B cell (primary cell): ENCODE measurements around the gene DAZL. TPM values are rescaled to one million over a fixed set of nuclear protein-coding genes. Genes with fewer than 3 reads are reported as not detected.

Experiments used
- ATAC-seq: fragments of 200-7000 bp; cut with Tn5 transposase; one replicate; pipeline ENCODE4 v1.10.0; 2021; ENCODE audit warnings: low read depth, mild to moderate bottlenecking, moderate number of reproducible peaks, moderate library complexity
- CTCF ChIA-PET: fragments of 350-600 bp; sonication (Branson Sonifier 250); formaldehyde crosslinking; loops from one replicate; lab custom pipeline; 2021; ENCODE audit warnings: antibody characterized with exemption, inconsistent platforms; lab: Charles Lee
- POLR2A ChIA-PET: fragments of 350-600 bp; sonication (Branson Sonifier 250); formaldehyde crosslinking; loops from one replicate; lab custom pipeline; 2021; ENCODE audit warnings: antibody characterized with exemption; lab: Charles Lee
- DNase-seq: peaks from one replicate; pipeline ENCODE4 v3.0.0; 2013
- H2AFZ ChIP-seq: 2 replicates; pipeline ENCODE4 v1.6.1; 2012; ENCODE audit warnings: mild to moderate bottlenecking, low read depth, low read length; ENCODE audit not compliant: insufficient read depth, poor library complexity, severe bottlenecking
- H3K27ac ChIP-seq, 2 donors: 1 replicate in 1 of 2; 2 replicates in 1 of 2; pipeline ENCODE4 v1.5.1; 2012 to 2013; ENCODE audit warnings: low read length in 2 of 2, mild to moderate bottlenecking in 2 of 2, moderate library complexity in 1 of 2
- H3K27me3 ChIP-seq, 4 experiments: fragments of 200-600 bp in 1 of 4; sonication (generic) in 1 of 4; replicated peaks in 1 of 4; 1 replicate in 2 of 4; 2 replicates in 2 of 4; pipeline versions ENCODE4 v1.6.1 to v1.7.0; 2013 to 2016; ENCODE audit warnings: low read length in 3 of 4, mild to moderate bottlenecking in 2 of 4, mixed read lengths in 1 of 4, moderate library complexity in 1 of 4; ENCODE audit not compliant: insufficient read depth in 4 of 4, control insufficient read depth in 3 of 4; ENCODE audit errors: control extremely low read depth in 1 of 4
- H3K36me3 ChIP-seq, 2 experiments: replicated peaks in 1 of 2; 1 replicate in 1 of 2; 2 replicates in 1 of 2; pipeline versions ENCODE4 v1.6.1 to v1.7.1; 2013; ENCODE audit warnings: low read length in 1 of 2; ENCODE audit not compliant: insufficient read depth in 2 of 2, control insufficient read depth in 1 of 2; ENCODE audit errors: control extremely low read depth in 1 of 2, extremely low read depth in 1 of 2
- H3K4me1 ChIP-seq, 2 donors: fragments of 200-600 bp in 1 of 2; sonication (generic) in 1 of 2; 1 replicate in 1 of 2; 2 replicates in 1 of 2; pipeline versions ENCODE4 v1.5.1 to v1.6.1; 2013 to 2017; ENCODE audit warnings: low read length in 2 of 2; ENCODE audit not compliant: control insufficient read depth in 2 of 2, insufficient read depth in 2 of 2
- H3K4me2 ChIP-seq: replicated peaks from 2 replicates; pipeline ENCODE3; 2012; ENCODE audit warnings: mild to moderate bottlenecking, low read depth, low read length; ENCODE audit not compliant: poor library complexity, severe bottlenecking
- H3K4me3 ChIP-seq, 5 experiments: fragments of 200-600 bp in 1 of 5; sonication (generic) in 1 of 5; 1 replicate in 3 of 5; 2 replicates in 2 of 5; pipeline versions ENCODE4 v1.5.1 to v1.7.0; 2011 to 2016; ENCODE audit warnings: low read length in 4 of 5, mild to moderate bottlenecking in 4 of 5, low read depth in 2 of 5, control low read depth in 1 of 5, moderate library complexity in 1 of 5; ENCODE audit not compliant: insufficient read depth in 1 of 5; ENCODE audit errors: control extremely low read depth in 1 of 5, extremely low read depth in 1 of 5
- H3K79me2 ChIP-seq: fragments of 200-600 bp; sonication (generic); one replicate; pipeline ENCODE4 v1.6.0; 2016; ENCODE audit warnings: low read length; ENCODE audit not compliant: control insufficient read depth, insufficient read depth
- H3K9ac ChIP-seq: fragments of 200-600 bp; sonication (generic); 2 replicates; pipeline ENCODE4 v1.6.1; 2017; ENCODE audit warnings: mild to moderate bottlenecking, low read length, moderate library complexity
- H3K9me3 ChIP-seq, 3 donors: one replicate each; pipeline versions ENCODE4 v1.6.1 to v1.7.1; 2013; ENCODE audit warnings: low read length in 2 of 3; ENCODE audit not compliant: control insufficient read depth in 2 of 3, insufficient read depth in 1 of 3; ENCODE audit errors: control extremely low read depth in 1 of 3
- H4K20me1 ChIP-seq: 2 replicates; pipeline ENCODE4 v1.6.0; 2012; ENCODE audit warnings: mild to moderate bottlenecking, low read length; ENCODE audit not compliant: insufficient read depth, control insufficient read depth, poor library complexity, severe bottlenecking
- H3K27ac Mint-ChIP-seq: one replicate; pipeline ENCODE4 v1.8.0; 2021; ENCODE audit warnings: mixed read lengths
- H3K27me3 Mint-ChIP-seq: one replicate; pipeline ENCODE4 v1.8.0; 2021; ENCODE audit warnings: mixed read lengths
- H3K4me1 Mint-ChIP-seq: one replicate; pipeline ENCODE4 v1.8.0; 2021; ENCODE audit warnings: mixed read lengths
- H3K4me3 Mint-ChIP-seq: one replicate; pipeline ENCODE4 v1.8.0; 2021; ENCODE audit warnings: mixed read lengths
- H3K9me3 Mint-ChIP-seq: one replicate; pipeline ENCODE4 v1.8.0; 2022; ENCODE audit warnings: mixed read lengths; ENCODE audit not compliant: insufficient read depth
- EZH2 ChIP-seq: IDR thresholded peaks from 2 replicates; pipeline ENCODE4 v1.6.1; 2012; ENCODE audit warnings: borderline replicate concordance, low read depth, mild to moderate bottlenecking, moderate library complexity, low read length; ENCODE audit not compliant: insufficient read depth, poor library complexity, severe bottlenecking
- WGBS: methylation state at CpG from one replicate; pipeline ENCODE4 v1.1.5; 2013; ENCODE audit warnings: missing lambda C conversion rate; ENCODE audit not compliant: insufficient coverage; 5-methylcytosine and 5-hydroxymethylcytosine counted together
- intact Hi-C: fragments of 100-400 bp; cut with micrococcal nuclease; formaldehyde crosslinking; loops from one replicate; pipeline ENCODE4 v1.10.0; 2022
- polyA plus RNA-seq: library from polyadenylated mRNA; depleted of rRNA; stranded (reverse); fragments of >200 nt; gene quantifications from 2 replicates; pipeline ENCODE4 v1.2.3, GENCODE V29; 2012
- total RNA-seq, 2 donors: library from RNA; stranded (reverse); fragments of 120-200 nt in 1 of 2; gene quantifications; 1 replicate in 1 of 2; 2 replicates in 1 of 2; pipeline versions ENCODE4 v1.2.3 to v1.2.4, GENCODE V29; 2013 to 2022
- TF ChIP-seq, protein P1 (sequence below): fragments of 200-600 bp; IDR thresholded peaks from one replicate; pipeline ENCODE4 v1.8.0; 2022; ENCODE audit warnings: antibody characterized with exemption, mild to moderate bottlenecking

Gene DAZL
- total and polyA plus RNA-seq, 2 donors (not counting 1 experiment from before 2014, with no cell fraction given) = 1.3 TPM; not detected in 1

DNA sequence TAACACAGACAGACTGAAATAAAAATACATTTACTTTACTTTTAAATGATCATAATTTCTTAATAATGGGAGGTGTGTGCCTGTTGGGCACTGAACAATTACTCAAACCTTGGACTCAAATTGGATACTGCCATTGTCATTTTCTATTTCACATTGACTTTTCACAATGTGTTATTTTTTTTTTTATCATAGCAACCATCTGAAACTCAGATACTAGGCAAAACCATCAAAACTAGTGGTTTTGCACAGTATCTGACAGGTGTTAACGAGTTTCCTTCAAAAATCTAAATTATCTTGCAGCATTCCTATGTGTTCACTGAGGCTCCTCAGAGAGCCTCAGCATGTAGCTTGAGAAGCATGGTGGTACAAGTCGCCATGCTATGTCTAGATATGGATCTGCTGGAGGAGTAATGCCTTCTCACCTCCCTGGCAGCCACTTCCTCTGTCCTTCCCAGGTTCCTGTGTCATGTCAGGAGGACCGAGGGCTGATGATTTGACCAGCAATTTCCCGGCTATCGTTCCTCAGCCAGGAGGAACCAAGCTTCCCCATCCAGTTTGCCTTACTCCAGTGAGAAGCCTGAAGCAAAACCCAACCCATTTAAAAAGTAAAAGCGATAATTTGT lies 61.9 kb downstream of the DAZL start:
- Mint-ChIP-seq H3K9me3 (no peaks in the 10 kb centered on the region), H3K27me3 (peaks cover 6% of the 10 kb centered on the region), H3K27ac (no peak overlapping the region), H3K4me3 (no peak overlapping the region), H3K4me1 (no peaks in the 10 kb centered on the region)
- Histone ChIP-seq H4K20me1 (no peaks in the 10 kb centered on the region), H3K9ac (no peak overlapping the region), H3K27me3 (peaks cover 0 to 8% (median 3%) of the 10 kb centered on the region in 4 experiments), H3K27ac (no peak overlapping the region), H3K9me3 (peaks cover 0 to 3% (median 2%) of the 10 kb centered on the region in 3 donors), H3K4me1 (no peaks in the 10 kb centered on the region), H3K79me2 (no peaks in the 10 kb centered on the region), H3K36me3 (no peaks in the 10 kb centered on the region), H3K4me2 (no peak overlapping the region), H3K4me3 (no peak overlapping the region), H2AFZ (no peak overlapping the region)
- TF ChIP-seq, protein P1, sequence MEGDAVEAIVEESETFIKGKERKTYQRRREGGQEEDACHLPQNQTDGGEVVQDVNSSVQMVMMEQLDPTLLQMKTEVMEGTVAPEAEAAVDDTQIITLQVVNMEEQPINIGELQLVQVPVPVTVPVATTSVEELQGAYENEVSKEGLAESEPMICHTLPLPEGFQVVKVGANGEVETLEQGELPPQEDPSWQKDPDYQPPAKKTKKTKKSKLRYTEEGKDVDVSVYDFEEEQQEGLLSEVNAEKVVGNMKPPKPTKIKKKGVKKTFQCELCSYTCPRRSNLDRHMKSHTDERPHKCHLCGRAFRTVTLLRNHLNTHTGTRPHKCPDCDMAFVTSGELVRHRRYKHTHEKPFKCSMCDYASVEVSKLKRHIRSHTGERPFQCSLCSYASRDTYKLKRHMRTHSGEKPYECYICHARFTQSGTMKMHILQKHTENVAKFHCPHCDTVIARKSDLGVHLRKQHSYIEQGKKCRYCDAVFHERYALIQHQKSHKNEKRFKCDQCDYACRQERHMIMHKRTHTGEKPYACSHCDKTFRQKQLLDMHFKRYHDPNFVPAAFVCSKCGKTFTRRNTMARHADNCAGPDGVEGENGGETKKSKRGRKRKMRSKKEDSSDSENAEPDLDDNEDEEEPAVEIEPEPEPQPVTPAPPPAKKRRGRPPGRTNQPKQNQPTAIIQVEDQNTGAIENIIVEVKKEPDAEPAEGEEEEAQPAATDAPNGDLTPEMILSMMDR = no peak
- no peak for TF ChIP-seq EZH2
- POLR2A ChIA-PET = no interaction called here
- ATAC-seq (no peak), DNase-seq (no peak)
- CTCF ChIA-PET = interaction anchor here (1.2 kb wide), 1 partner anchor 253 kb away, joined by 4 read pairs; no protein-coding TSS in a partner anchor
- intact Hi-C loops = no loop called here
- WGBS = 84% methylated on average over 5 of the region's 6 CpGs

DNA sequence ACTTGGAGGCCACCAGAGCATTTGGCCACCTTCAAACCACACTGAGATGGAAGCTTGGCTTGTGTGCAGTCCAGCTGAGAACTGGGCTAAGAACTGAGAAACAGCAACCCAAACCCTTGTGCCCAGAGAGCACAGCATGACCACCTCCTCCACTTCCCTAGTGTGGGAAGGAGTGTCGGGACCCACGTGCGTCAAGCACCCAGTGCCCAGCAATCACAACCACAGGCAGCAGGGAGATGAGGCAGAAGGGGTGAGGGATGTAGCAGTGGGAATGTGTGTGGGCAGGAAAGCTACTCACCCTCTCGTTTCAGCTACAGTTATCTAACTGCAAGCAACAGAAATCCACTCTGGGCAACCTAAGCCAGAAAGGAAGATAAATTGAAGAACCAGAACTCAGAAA lies 66.7 kb downstream of the DAZL start:
- peaks cover 2% of the 10 kb centered on the region for H3K4me1 Mint-ChIP-seq
- POLR2A ChIA-PET = no interaction called here

More for the DNA sequence above, 66.7 kb downstream of the DAZL start:
- DNase-seq (no peak), ATAC-seq (no peak)
- intact Hi-C loops = no loop called here
- TF ChIP-seq, protein P1 = no peak
- no peak for TF ChIP-seq EZH2
- peaks cover 3% of the 10 kb centered on the region for H3K79me2 ChIP-seq
- peaks cover 8% of the 10 kb centered on the region for H3K27me3 Mint-ChIP-seq
- H3K4me1 ChIP-seq = no peaks in the 10 kb centered on the region
- H3K9me3 ChIP-seq = peaks cover 0 to 3% (median 0%) of the 10 kb centered on the region in 3 donors
- no peaks in the 10 kb centered on the region for H3K36me3 ChIP-seq
- no peaks in the 10 kb centered on the region for H4K20me1 ChIP-seq
- no peak overlapping the region for H3K9ac ChIP-seq
- no peak overlapping the region for H3K4me3 ChIP-seq
- no peaks in the 10 kb centered on the region for H3K9me3 Mint-ChIP-seq
- no peak overlapping the region for H3K27ac ChIP-seq
- no peak overlapping the region for H3K4me3 Mint-ChIP-seq
- no peak overlapping the region for H3K4me2 ChIP-seq
- no CpG with 5 or more reads among the region's 4 CpGs for WGBS
- H2AFZ ChIP-seq = no peak overlapping the region
- peaks cover 0 to 12% (median 3%) of the 10 kb centered on the region in 4 experiments for H3K27me3 ChIP-seq
- no peak overlapping the region for H3K27ac Mint-ChIP-seq
- CTCF ChIA-PET = interaction anchor here (0.7 to 1.6 kb wide), 7 partner anchors 9 to 248 kb away, joined by 3 to 5 read pairs (median 3); no protein-coding TSS in a partner anchor
